Measurements from ENCODE around the gene FRAS1. TPM values are rescaled to one million over a fixed set of nuclear protein-coding genes. Genes with fewer than 3 reads are reported as not detected.
A peak's percentile ranks its signal among the peaks of the same experiment; 100 is the strongest.

Gene FRAS1
- total and polyA plus RNA-seq, 2 donors (not counting 3 experiments of a cell fraction or from before 2014, with no cell fraction given): 1.4 to 3.6 TPM

DNA sequence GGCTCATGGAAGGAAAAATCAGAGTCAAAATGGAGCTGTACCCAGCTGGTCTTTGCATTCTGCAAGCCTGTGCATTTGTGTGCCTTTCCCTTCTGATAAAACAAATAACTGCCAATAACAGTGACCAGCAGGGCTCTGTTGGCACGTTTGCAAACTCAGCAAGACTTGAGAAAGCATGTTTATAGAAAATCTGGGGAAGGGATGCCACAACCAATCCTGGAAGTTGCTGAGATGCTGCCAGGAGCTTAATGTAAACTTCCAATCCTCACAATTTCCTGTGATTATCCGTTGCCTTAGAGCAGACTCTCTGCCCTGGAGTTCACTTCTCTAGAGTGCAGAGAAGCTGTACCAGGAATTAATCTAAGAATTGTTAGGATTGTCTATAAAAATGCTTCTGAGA lies 487.6 kb downstream of the FRAS1 start:
- H2AFZ ChIP-seq (ENCODE audit: low read depth, low read length): no peak overlapping the region
- no TSS peak for BruUV-seq (replicated peaks)
- H3K9ac ChIP-seq (replicated peaks; ENCODE audit: extremely low read depth, insufficient read depth, low read length): no peak overlapping the region
- no peaks in the 10 kb centered on the region for H3K9me3 ChIP-seq (replicated peaks; ENCODE audit: control insufficient read depth, insufficient read depth, low read length)
- TF ChIP-seq, protein P1, sequence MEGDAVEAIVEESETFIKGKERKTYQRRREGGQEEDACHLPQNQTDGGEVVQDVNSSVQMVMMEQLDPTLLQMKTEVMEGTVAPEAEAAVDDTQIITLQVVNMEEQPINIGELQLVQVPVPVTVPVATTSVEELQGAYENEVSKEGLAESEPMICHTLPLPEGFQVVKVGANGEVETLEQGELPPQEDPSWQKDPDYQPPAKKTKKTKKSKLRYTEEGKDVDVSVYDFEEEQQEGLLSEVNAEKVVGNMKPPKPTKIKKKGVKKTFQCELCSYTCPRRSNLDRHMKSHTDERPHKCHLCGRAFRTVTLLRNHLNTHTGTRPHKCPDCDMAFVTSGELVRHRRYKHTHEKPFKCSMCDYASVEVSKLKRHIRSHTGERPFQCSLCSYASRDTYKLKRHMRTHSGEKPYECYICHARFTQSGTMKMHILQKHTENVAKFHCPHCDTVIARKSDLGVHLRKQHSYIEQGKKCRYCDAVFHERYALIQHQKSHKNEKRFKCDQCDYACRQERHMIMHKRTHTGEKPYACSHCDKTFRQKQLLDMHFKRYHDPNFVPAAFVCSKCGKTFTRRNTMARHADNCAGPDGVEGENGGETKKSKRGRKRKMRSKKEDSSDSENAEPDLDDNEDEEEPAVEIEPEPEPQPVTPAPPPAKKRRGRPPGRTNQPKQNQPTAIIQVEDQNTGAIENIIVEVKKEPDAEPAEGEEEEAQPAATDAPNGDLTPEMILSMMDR (IDR thresholded peaks at IDR 0.05; ENCODE audit: extremely low read depth in 1 of 2, insufficient read depth in 1 of 2, low read depth in 1 of 2, low read length in 2 of 2): no peak
- TF ChIP-seq EZH2 (IDR thresholded peaks at IDR 0.05; ENCODE audit: borderline replicate concordance, low read depth, low read length, severe bottlenecking) (no peak), FOS (IDR thresholded peaks at IDR 0.05; ENCODE audit: borderline replicate concordance, insufficient read depth, low read length) (no peak)
- H3K4me3 ChIP-seq (replicated peaks in 1 of 3; ENCODE audit: insufficient read depth in 1 of 3, low read depth in 1 of 3, low read length in 3 of 3): no peak overlapping the region
- H3K27me3 ChIP-seq (ENCODE audit: control insufficient read depth in 2 of 2, insufficient read depth in 2 of 2, low read length in 2 of 2): no peaks in the 10 kb centered on the region
- no peaks in the 10 kb centered on the region for H4K20me1 ChIP-seq (replicated peaks; ENCODE audit: control insufficient read depth, extremely low read depth, insufficient read depth, low read length)
- peak; percentile 79 for FAIRE-seq
- intact Hi-C loops (cut with micrococcal nuclease) (no loop called here), dilution Hi-C loops (cut with MboI; ENCODE audit: extremely low pct_ligation_motif_present, low sequenced_read_pairs) (no loop called here)
- no peaks in the 10 kb centered on the region for H3K79me2 ChIP-seq (ENCODE audit: control insufficient read depth, insufficient read depth, low read length)
- peaks cover 4% of the 10 kb centered on the region for H3K4me1 ChIP-seq (ENCODE audit: control insufficient read depth, extremely low read depth, insufficient read depth, low read length)
- H3K36me3 ChIP-seq (ENCODE audit: control insufficient read depth in 2 of 2, extremely low read depth in 1 of 2, insufficient read depth in 2 of 2, low read length in 2 of 2): no peaks in the 10 kb centered on the region
- POLR2A ChIA-PET: no interaction called here
- no peak overlapping the region for H3K4me2 ChIP-seq (ENCODE audit: insufficient read depth, low read length)
- CTCF ChIA-PET: interaction anchor here (1.1 to 1.3 kb wide), 2 partner anchors 11 to 26 kb away, joined by 3 to 4 read pairs; no protein-coding TSS in a partner anchor
- H3K9me1 ChIP-seq (replicated peaks; ENCODE audit: control insufficient read depth, extremely low read depth, insufficient read depth, low read length): no peaks in the 10 kb centered on the region
- peak; percentile 51 for DNase-seq (ENCODE audit: low read depth, low spot score)
- H3K27ac ChIP-seq (ENCODE audit: insufficient read depth, low read depth, low read length): no peak overlapping the region

Data from endothelial cell of umbilical vein (primary cell).